Spleen (tissue), 11 donors: ENCODE results near the gene ZNF474. TPM values are rescaled to one million over a fixed set of nuclear protein-coding genes. Genes with fewer than 3 reads are reported as not detected.

Experiments used
- DNase-seq: peaks from one replicate; pipeline ENCODE4 v3.0.0-alpha.2; 2020
- H3K27ac ChIP-seq, 8 donors: fragments of 200-600 bp; sonication (generic) in 7 of 8; 1 replicate in 4 of 8; 2 replicates in 4 of 8; pipeline versions ENCODE4 v1.5.0 to v1.8.0; 2016 to 2021; ENCODE audit warnings: inconsistent platforms in 4 of 8, mild to moderate bottlenecking in 4 of 8, moderate library complexity in 1 of 8
- H3K27me3 ChIP-seq, 7 donors: fragments of 200-600 bp; sonication (generic) in 6 of 7; replicated peaks in 1 of 7; 1 replicate in 4 of 7; 2 replicates in 3 of 7; pipeline versions ENCODE4 v1.5.0 to v1.8.0; 2016 to 2021; ENCODE audit warnings: inconsistent platforms in 3 of 7, mild to moderate bottlenecking in 1 of 7
- H3K36me3 ChIP-seq, 6 donors: fragments of 200-600 bp; sonication (generic) in 5 of 6; 1 replicate in 4 of 6; 2 replicates in 2 of 6; pipeline versions ENCODE4 v1.5.0 to v1.8.0; 2016 to 2021; ENCODE audit warnings: inconsistent platforms in 2 of 6
- H3K4me1 ChIP-seq, 6 donors: fragments of 200-600 bp; sonication (generic) in 5 of 6; 1 replicate in 3 of 6; 2 replicates in 3 of 6; pipeline versions ENCODE4 v1.5.0 to v1.8.0; 2016 to 2021; ENCODE audit warnings: inconsistent platforms in 3 of 6
- H3K4me3 ChIP-seq, 8 donors: fragments of 200-600 bp; sonication (generic) in 7 of 8; 1 replicate in 4 of 8; 2 replicates in 4 of 8; pipeline versions ENCODE4 v1.5.0 to v1.8.0; 2016 to 2021; ENCODE audit warnings: inconsistent platforms in 4 of 8, mild to moderate bottlenecking in 4 of 8, moderate library complexity in 2 of 8
- H3K9me3 ChIP-seq, 8 donors: fragments of 200-600 bp; sonication (generic) in 7 of 8; 1 replicate in 4 of 8; 2 replicates in 4 of 8; pipeline versions ENCODE4 v1.5.0 to v1.8.0; 2016 to 2021; ENCODE audit warnings: inconsistent platforms in 4 of 8
- POLR2A ChIP-seq, 3 donors: fragments of 450-650 bp; IDR thresholded peaks; one replicate each; pipeline ENCODE4 v1.5.1; 2017; ENCODE audit warnings: antibody characterized with exemption in 3 of 3, mild to moderate bottlenecking in 1 of 3
- POLR2AphosphoS5 ChIP-seq, 3 donors: sonication (generic); formaldehyde crosslinking; IDR thresholded peaks; one replicate each; pipeline ENCODE4 v1.5.1; 2017; ENCODE audit warnings: antibody characterized with exemption in 3 of 3
- WGBS, 5 donors: extraction: QIAGEN DNeasy Blood & Tissue Kit in 3 of 5; methylation state at CpG; one replicate each; pipeline versions ENCODE4 v1.1.5 to v1.1.7; 2013 to 2018; 5-methylcytosine and 5-hydroxymethylcytosine counted together
- intact Hi-C: fragments of 100-400 bp; cut with DNase I; formaldehyde crosslinking; loops from one replicate; pipeline ENCODE4 v1.15.0; 2023; ENCODE audit warnings: low total_unique reads
- polyA plus RNA-seq, 3 donors: library from polyadenylated mRNA; stranded (reverse); fragments of 200-250 nt; gene quantifications; one replicate each; pipeline ENCODE4 v1.2.1, GENCODE V29; 2013
- total RNA-seq, 7 donors: library from RNA; depleted of rRNA in 3 of 7; stranded (reverse); fragments of >200 nt in 3 of 7; fragmentation: NEBNext Ultra II Directional in 4 of 7; extraction: Animal tissue kit (Norgen Biotek cat#: 25700) in 4 of 7; gene quantifications; one replicate each; pipeline versions ENCODE4 v1.1.0 to v1.2.1, GENCODE V29; 2016 to 2021
- TF ChIP-seq, protein P1 (sequence below), 11 experiments: fragments of 200-600 bp in 7 of 11; fragments of 450-650 bp in 4 of 11; sonication (generic) in 4 of 11; IDR thresholded peaks in 8 of 11; conservative IDR thresholded peaks in 3 of 11; 1 replicate in 7 of 11; 2 replicates in 4 of 11; pipeline versions ENCODE4 v1.4.0 to v1.8.0; 2016 to 2021; ENCODE audit warnings: antibody characterized with exemption in 11 of 11, inconsistent platforms in 4 of 11, mild to moderate bottlenecking in 1 of 11
- donor health status: healthy with polysubstance abuse.
- donor health status: DM: no; HTN: no; CAD: no; lungs with moderate emphysema.
- donor health status: DM: no; HTN: no; CAD: no.
- donor health status: Bipolar disorder and iron deficiency.
- donor health status: healthy.
- donor health status: DM: no; HTN: no; CAD: no.
- donor health status: DM: yes; HTN: yes; CAD: no.

The ZNF474 gene
- total and polyA plus RNA-seq, 10 donors = 0.05 to 0.60 (median 0.42) TPM; not detected in 5

- WGBS, 5 donors = 66 to 83% (median 71%) methylated on average over 3 of the region's 3 CpGs
- H3K27me3 ChIP-seq = no peaks in the 10 kb centered on the region
- intact Hi-C loops = no loop called here
These were observed 34.2 kb upstream of the ZNF474 start for GRCh38 chr5:122095158-122095557.

DNA sequence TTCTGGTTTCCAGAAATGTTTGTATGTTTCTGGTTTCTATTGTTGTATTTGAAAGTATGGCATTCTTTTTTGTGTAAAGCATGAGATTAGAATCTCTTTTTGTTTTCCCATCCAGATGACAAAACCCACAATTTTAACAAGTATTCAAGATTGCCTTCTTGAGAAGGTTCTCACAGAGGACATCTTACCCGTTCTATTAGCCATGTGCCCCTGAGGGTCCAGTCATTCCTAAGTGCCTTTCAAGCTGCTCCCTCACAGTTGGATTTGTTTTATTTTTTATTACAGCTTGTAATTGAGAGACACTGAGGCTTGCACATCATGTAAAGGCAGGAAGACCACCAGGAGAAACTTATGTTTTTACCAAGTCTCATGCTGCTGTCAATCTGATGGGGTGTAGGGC is 32.0 kb upstream of the ZNF474 start:
- H3K27me3 ChIP-seq = no peaks in the 10 kb centered on the region
- no peak for DNase-seq
- intact Hi-C loops = no loop called here
- no peaks in the 10 kb centered on the region for H3K36me3 ChIP-seq
- TF ChIP-seq, protein P1, sequence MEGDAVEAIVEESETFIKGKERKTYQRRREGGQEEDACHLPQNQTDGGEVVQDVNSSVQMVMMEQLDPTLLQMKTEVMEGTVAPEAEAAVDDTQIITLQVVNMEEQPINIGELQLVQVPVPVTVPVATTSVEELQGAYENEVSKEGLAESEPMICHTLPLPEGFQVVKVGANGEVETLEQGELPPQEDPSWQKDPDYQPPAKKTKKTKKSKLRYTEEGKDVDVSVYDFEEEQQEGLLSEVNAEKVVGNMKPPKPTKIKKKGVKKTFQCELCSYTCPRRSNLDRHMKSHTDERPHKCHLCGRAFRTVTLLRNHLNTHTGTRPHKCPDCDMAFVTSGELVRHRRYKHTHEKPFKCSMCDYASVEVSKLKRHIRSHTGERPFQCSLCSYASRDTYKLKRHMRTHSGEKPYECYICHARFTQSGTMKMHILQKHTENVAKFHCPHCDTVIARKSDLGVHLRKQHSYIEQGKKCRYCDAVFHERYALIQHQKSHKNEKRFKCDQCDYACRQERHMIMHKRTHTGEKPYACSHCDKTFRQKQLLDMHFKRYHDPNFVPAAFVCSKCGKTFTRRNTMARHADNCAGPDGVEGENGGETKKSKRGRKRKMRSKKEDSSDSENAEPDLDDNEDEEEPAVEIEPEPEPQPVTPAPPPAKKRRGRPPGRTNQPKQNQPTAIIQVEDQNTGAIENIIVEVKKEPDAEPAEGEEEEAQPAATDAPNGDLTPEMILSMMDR (IDR thresholded peaks at IDR 0.05 in 8 of 11, conservative IDR thresholded peaks at IDR 0.05 in 3 of 11) = no peak
- TF ChIP-seq POLR2AphosphoS5 (IDR thresholded peaks at IDR 0.05) (no peak), POLR2A (IDR thresholded peaks at IDR 0.05) (no peak)
- no peak overlapping the region for H3K4me3 ChIP-seq
- H3K4me1 ChIP-seq = no peaks in the 10 kb centered on the region
- no peak overlapping the region for H3K27ac ChIP-seq
- 67 to 83% (median 77%) methylated on average over 1 of the region's 1 CpG for WGBS, 5 donors
- no peaks in the 10 kb centered on the region for H3K9me3 ChIP-seq

More at GRCh38 chr5:122095158-122095557, 34.2 kb upstream of the ZNF474 start:
- H3K4me3 ChIP-seq = no peak overlapping the region
- DNase-seq = no peak
- H3K36me3 ChIP-seq = no peaks in the 10 kb centered on the region
- no peaks in the 10 kb centered on the region for H3K4me1 ChIP-seq
- H3K9me3 ChIP-seq = no peaks in the 10 kb centered on the region
- TF ChIP-seq POLR2A (IDR thresholded peaks at IDR 0.05) (no peak), POLR2AphosphoS5 (IDR thresholded peaks at IDR 0.05) (no peak)
- TF ChIP-seq, protein P1 (IDR thresholded peaks at IDR 0.05 in 8 of 11, conservative IDR thresholded peaks at IDR 0.05 in 3 of 11) = no peak
- no peak overlapping the region for H3K27ac ChIP-seq

- Histone ChIP-seq H3K27me3 (no peaks in the 10 kb centered on the region), H3K27ac (no peak overlapping the region), H3K9me3 (no peaks in the 10 kb centered on the region), H3K36me3 (no peaks in the 10 kb centered on the region), H3K4me1 (no peaks in the 10 kb centered on the region), H3K4me3 (no peak overlapping the region)
- intact Hi-C loops = no loop called here
- no peak for TF ChIP-seq POLR2A (IDR thresholded peaks at IDR 0.05)
- no peak for TF ChIP-seq POLR2AphosphoS5 (IDR thresholded peaks at IDR 0.05)
- TF ChIP-seq, protein P1 (IDR thresholded peaks at IDR 0.05 in 8 of 11, conservative IDR thresholded peaks at IDR 0.05 in 3 of 11) = no peak
- DNase-seq = no peak
- 84 to 95% (median 92%) methylated on average over 6 of the region's 6 CpGs for WGBS, 5 donors
These were observed 30.1 kb upstream of the ZNF474 start for GRCh38 chr5:122099060-122099790.

- intact Hi-C loops = no loop called here
- no peak for TF ChIP-seq POLR2A (IDR thresholded peaks at IDR 0.05)
- TF ChIP-seq, protein P1 (IDR thresholded peaks at IDR 0.05 in 8 of 11, conservative IDR thresholded peaks at IDR 0.05 in 3 of 11) = peak in 8 of 11 experiments; percentile 8 to 53 (median 44)
- 34 to 45% (median 42%) methylated on average over 4 of the region's 4 CpGs for whole genome bisulfite sequencing, 5 donors
- Histone ChIP-seq H3K4me1 (no peaks in the 10 kb centered on the region), H3K4me3 (no peak overlapping the region), H3K9me3 (no peaks in the 10 kb centered on the region), H3K36me3 (no peaks in the 10 kb centered on the region), H3K27me3 (no peaks in the 10 kb centered on the region), H3K27ac (no peak overlapping the region)
- no peak for DNase-seq
These were observed 27.6 kb upstream of the ZNF474 start for GRCh38 chr5:122101636-122102285.
